Hematopoietic multipotent progenitor cell treated with erythropoietin and hydrocortisone succinate and interleukin-3 and kit ligand, for 8 days (in vitro differentiated cells): Measurements from ENCODE around the gene EML6.
A peak's percentile ranks its signal among the peaks of the same experiment; 100 is the strongest.
"Not testable (repeated sequence)": the region's sequence is repeated elsewhere in the genome, so short reads cannot be mapped to it uniquely, and the experiment has no call there.

Source experiments
- DNase-seq: peaks from one replicate; pipeline ENCODE4 v3.0.0-alpha.2; 2015

Gene EML6

GRCh38 chr2:54975598-54976492, 252.4 kb downstream of the EML6 start:
- no peak for DNase-seq

GRCh38 chr2:54977149-54977548, 253.7 kb downstream of the EML6 start:
- DNase-seq = no peak

- no peak for DNase-seq
Measured at GRCh38 chr2:54979321-54980044, 256.0 kb downstream of the EML6 start.

- DNase-seq = no peak
Measured at GRCh38 chr2:54981385-54981784, 257.9 kb downstream of the EML6 start.

- DNase-seq = no peak
Measured at GRCh38 chr2:54983345-54984220, 260.1 kb downstream of the EML6 start.

- DNase-seq = no peak
Measured at GRCh38 chr2:54984476-54984875, 261.0 kb downstream of the EML6 start.

- DNase-seq = no peak
Measured at GRCh38 chr2:54986264-54986663, 262.8 kb downstream of the EML6 start.

GRCh38 chr2:54988612-54989011, 265.1 kb downstream of the EML6 start:
- no peak for DNase-seq

- not testable (repeated sequence) for DNase-seq
Measured at GRCh38 chr2:54990694-54991093, 267.2 kb downstream of the EML6 start.

- DNase-seq = no peak
Measured at GRCh38 chr2:54995553-54995952, 272.1 kb downstream of the EML6 start.

- no peak for DNase-seq
Measured at GRCh38 chr2:54997826-54998225, 274.4 kb downstream of the EML6 start.

GRCh38 chr2:54999182-54999581, 275.7 kb downstream of the EML6 start:
- peak; percentile 38 for DNase-seq

- no peak for DNase-seq
Measured at GRCh38 chr2:55000341-55000740, 276.9 kb downstream of the EML6 start.

GRCh38 chr2:55001716-55002115, 278.3 kb downstream of the EML6 start:
- DNase-seq = no peak

GRCh38 chr2:55003706-55004639, 280.5 kb downstream of the EML6 start:
- no peak for DNase-seq

GRCh38 chr2:55006306-55006705, 282.8 kb downstream of the EML6 start:
- no peak for DNase-seq

- peak; percentile 22 for DNase-seq
Measured at GRCh38 chr2:55009277-55010060, 286.0 kb downstream of the EML6 start.

GRCh38 chr2:55010149-55010591, 286.7 kb downstream of the EML6 start:
- peak; percentile 72 for DNase-seq

GRCh38 chr2:55010915-55011314, 287.5 kb downstream of the EML6 start:
- peak; percentile 34 for DNase-seq

GRCh38 chr2:55011831-55012671, 288.6 kb downstream of the EML6 start:
- no peak for DNase-seq
